VCaP (cell line): ENCODE results near the gene CORO6.
A peak's percentile ranks its signal among the peaks of the same experiment; 100 is the strongest.

Experiments used
- H3K27ac ChIP-seq: fragments of 450-650 bp; 2 replicates; pipeline ENCODE4 v1.5.1; 2017
- CTCF ChIP-seq: fragments of 450-650 bp; conservative IDR thresholded peaks from 2 replicates; pipeline ENCODE4 v1.5.1; 2017; ENCODE audit warnings: mild to moderate bottlenecking, moderate library complexity

Gene CORO6

GRCh38 chr17:29616300-29617048 is 6.2 kb downstream of the CORO6 start:
- peak overlapping the region; percentile 86; the same call in 1 of the 2 replicates for H3K27ac ChIP-seq
- no peak for TF ChIP-seq CTCF

GRCh38 chr17:29615492-29616299 is 7.0 kb downstream of the CORO6 start:
- TF ChIP-seq CTCF: no peak
- peak overlapping the region; percentile 25 for H3K27ac ChIP-seq

- no peak for TF ChIP-seq CTCF
- no peak overlapping the region for H3K27ac ChIP-seq
Observed at GRCh38 chr17:29615048-29615385, 7.7 kb downstream of the CORO6 start.

GRCh38 chr17:29614349-29615047 is 8.2 kb downstream of the CORO6 start:
- TF ChIP-seq CTCF: no peak
- no peak overlapping the region for H3K27ac ChIP-seq

GRCh38 chr17:29613856-29614255 is 8.9 kb downstream of the CORO6 start:
- H3K27ac ChIP-seq: no peak overlapping the region
- TF ChIP-seq CTCF: no peak

GRCh38 chr17:29613352-29613837 is 9.3 kb downstream of the CORO6 start:
- no peak overlapping the region for H3K27ac ChIP-seq
- no peak for TF ChIP-seq CTCF
